HG03280 (cell line): ENCODE results near the gene PTPRK.
"Not testable (repeated sequence)": the region's sequence is repeated elsewhere in the genome, so short reads cannot be mapped to it uniquely, and the experiment has no call there.

Source experiments
- ATAC-seq: cut with Tn5 transposase; IDR thresholded peaks from one replicate; pipeline ENCODE4 v1.9.1; 2021; ENCODE audit warnings: mild to moderate bottlenecking, moderate library complexity; ENCODE audit not compliant: unreplicated experiment

PTPRK gene

DNA sequence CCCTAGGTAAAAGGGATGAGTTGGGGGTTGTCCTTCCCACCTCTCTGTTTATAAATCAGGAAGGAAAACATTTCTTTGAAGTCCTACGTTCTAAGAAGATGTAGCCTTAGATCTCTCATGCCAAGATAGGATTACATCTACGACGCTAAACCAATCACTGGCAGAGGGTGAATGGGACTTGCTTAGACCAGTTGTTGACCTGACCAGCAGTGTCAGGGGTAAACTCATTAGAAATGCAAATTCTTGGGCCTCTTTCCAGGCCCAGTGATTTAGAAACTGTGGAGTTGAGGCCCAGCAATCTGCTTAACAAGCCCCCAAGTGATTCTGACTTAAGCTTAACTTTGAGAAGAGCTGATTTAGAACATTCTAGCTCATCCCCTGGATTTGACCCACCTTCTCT is 472.4 kb downstream of the PTPRK start:
- ATAC-seq, result no peak

DNA sequence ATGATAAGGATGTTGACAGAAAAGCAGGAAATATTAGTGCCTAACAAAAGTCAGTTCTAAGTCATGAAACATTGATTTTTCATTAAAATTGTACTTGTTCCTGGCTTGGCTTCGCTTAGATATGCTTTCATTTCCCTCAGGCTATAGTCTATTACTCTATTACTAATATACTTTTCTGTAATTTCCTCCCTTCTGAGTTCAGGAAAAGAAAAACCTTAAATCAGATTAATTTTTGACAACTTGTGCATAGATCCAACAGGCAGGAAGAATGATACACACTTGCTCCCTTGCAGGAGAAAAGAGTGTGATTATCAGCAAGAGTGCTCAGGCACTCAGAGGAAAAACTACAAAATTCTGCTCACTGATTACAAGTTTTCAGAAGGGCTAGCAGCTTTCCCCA is 474.4 kb downstream of the PTPRK start:
- no peak for ATAC-seq

DNA sequence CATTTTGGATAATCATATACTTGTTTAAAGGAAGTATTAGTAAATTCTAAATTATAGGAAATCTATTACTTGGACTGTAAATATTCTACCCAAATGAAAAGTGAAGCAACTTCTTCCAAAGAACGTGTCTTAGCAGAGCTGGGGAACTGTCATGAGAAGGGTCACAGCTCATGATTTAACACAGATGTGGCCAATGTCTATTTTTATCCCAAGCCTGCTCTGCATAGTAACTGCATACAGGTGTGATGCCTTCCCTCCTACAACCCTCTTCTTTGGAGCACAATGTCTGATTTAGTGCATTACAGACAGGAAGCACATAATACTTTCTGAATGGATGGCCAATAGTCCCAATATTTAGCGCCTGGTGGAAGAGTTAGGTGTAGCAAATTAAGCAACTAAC is 480.9 kb downstream of the PTPRK start:
- no peak for ATAC-seq

DNA sequence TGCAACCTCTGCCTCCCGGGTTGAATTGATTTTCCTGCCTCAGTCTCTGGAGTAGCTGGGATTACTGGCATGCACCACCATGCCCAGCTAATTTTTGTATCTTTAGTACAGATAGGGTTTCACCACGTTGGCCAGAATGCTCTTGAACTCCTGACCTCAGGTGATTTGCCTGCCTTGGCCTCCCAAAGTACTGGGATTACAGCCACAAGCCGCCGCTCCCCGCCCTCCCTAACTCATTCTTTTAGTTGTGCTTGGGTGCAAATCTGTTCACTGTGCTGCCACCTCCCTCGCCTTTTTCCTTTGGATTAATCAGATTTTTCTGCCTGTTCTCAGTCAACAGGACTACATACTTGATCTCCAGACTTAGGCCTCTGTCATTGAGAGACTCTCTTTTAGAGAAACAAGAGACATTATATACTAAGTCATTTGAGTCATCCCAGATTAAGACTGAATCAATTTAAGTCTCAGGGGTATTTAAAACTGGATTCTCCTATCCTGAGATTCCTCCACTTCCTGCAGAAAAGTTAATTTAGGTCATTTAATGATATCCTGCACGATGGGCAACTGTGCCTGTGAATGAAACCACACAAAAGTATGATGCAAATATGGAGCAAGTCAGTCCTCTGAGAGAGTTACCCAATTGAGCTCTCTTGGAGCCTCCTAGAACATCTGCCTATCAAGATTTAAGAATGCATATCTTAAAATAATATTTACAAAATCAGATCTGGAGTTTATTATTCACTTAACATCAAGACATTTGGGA is 483.4 kb downstream of the PTPRK start:
- no peak for ATAC-seq

GRCh38 chr6:128033156-128033555 is 487.2 kb downstream of the PTPRK start:
- ATAC-seq, result no peak

DNA sequence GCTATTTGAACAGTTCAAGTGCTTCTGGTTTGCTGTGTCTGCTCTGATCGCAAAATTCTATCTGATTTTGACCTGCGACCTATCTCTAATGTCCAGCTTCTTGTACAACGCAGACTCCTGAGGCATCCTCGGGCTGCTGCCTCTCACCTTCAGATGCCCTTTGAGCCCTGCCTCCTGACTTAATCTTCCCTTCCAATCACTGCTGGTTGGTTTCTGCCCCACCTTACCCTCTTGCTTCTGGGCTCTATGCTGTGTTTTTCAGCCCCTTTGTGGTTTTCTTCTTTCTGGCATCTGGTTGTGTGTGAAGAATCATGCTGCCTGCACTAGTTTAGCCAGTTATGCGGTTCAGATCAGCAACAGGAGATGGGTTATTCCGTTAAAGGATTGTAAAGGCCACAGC is 488.4 kb downstream of the PTPRK start:
- ATAC-seq, result no peak

- no peak for ATAC-seq
Observed at GRCh38 chr6:128029826-128030225, 490.6 kb downstream of the PTPRK start.

- no peak for ATAC-seq
Observed at GRCh38 chr6:128028183-128028582, 492.2 kb downstream of the PTPRK start.

- no peak for ATAC-seq
Observed at GRCh38 chr6:128025478-128025877, 494.9 kb downstream of the PTPRK start.

DNA sequence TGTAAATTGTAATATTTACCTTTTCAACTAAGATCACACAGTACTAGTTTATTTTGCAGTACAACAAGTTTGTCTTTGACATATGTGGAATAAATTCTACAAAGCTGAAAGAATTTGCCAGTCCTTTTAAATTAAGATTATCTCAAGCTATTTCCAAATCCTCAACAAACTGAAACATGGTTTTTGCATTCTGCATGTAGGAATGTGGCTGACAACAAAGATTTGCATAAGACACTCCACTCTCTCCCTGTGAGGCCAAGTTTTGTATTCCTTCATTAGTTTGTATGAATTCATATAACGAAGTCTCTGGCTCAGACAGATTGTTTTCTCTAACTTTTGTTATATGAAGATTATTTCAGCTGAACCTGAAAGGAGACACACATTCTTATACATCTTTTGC is 495.4 kb downstream of the PTPRK start:
- ATAC-seq, result no peak

DNA sequence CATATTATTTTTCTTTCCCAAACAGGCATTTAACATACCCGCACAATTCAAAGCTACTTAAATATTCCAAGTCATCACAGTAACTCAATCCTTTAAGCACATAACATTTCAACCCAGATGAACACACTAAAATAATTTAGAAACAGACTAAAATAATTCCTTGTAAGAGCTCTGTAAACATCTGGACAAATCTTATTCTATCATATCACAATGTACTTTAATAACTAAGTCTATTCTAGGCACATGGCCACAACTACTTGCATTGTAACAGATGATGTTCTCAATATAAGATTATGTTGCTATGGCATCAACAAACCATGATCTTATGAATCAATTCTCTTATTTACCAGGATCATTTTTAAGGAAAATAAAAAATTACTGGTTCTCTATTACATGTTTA is 496.4 kb downstream of the PTPRK start:
- ATAC-seq, result no peak

DNA sequence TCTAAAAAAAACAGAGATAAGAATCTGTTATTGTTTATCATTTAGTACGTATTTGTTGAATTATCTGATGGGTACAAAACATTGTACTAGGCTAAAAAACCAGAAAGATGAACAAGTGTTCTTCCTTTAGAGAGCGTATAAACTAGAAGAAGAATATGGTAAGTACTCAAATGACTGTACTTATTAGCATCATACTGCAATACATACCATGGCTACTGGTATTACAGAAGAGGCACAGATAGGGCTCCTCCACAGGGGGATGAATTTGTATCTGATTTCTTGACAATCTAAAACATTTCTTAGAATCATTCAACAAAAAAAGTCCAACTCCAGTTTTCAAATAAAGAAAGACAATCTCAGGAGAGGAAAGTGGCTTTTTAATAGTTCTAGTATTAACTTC is 501.6 kb downstream of the PTPRK start:
- ATAC-seq, result no peak

DNA sequence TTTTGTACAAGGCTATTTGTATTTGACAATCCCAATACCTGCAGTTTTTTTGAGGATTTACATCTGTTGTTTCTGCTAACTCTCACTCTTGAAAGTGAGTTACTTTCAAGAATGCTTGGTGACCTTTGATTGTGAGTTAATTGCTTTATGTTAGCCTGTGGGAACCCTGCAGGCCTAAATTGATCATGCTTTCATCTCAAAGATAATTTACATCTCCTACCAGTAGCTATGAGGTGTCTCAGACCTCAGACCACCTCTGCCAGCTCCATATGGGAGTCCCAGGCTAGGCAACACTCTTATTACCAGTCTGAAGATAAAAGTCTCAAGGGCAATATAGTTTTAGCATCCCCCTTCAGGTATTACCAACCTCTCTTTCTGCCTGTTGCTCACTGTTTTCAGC is 503.1 kb downstream of the PTPRK start:
- ATAC-seq, result no peak

DNA sequence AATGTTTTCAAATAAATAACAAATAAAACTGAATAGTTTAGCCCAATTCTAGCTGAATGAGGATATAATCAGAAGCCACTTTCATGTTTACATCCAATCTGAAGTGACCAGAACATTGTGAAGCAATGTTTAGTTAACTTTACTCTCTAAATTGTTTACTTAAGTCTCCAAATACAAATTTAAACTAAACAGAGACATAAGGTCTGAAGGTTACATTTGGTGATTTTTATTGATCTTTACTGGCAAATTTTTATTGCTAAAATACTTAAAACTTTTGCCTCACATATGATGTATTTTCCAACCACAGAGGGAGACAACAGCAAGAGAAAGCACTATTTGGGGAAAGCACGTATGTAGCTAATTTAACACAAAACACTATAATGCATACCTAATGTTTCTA is 512.7 kb downstream of the PTPRK start:
- no peak for ATAC-seq

DNA sequence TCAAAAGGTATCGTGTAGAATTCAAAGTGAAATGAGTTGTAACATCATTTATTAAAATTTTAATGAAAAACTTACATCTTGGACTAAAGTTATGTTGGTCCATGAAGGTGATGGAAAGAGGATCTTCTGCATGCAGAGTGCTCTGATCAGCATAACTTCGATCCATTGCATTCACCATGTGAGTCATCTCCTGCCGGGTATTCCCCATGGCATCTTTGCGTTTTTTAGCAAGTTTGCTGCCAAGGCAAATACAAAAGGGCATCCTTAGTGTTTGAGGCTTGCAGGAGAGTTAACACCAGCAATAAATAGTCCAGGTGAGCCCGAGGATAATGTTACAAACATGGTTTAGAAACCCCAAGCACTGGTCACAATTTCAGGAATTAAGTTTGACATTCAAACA is 515.4 kb downstream of the PTPRK start:
- ATAC-seq, result no peak

GRCh38 chr6:128000363-128000762 is 520.0 kb downstream of the PTPRK start:
- ATAC-seq, result no peak

- ATAC-seq, result no peak
Observed at GRCh38 chr6:127998985-127999384, 521.4 kb downstream of the PTPRK start.

DNA sequence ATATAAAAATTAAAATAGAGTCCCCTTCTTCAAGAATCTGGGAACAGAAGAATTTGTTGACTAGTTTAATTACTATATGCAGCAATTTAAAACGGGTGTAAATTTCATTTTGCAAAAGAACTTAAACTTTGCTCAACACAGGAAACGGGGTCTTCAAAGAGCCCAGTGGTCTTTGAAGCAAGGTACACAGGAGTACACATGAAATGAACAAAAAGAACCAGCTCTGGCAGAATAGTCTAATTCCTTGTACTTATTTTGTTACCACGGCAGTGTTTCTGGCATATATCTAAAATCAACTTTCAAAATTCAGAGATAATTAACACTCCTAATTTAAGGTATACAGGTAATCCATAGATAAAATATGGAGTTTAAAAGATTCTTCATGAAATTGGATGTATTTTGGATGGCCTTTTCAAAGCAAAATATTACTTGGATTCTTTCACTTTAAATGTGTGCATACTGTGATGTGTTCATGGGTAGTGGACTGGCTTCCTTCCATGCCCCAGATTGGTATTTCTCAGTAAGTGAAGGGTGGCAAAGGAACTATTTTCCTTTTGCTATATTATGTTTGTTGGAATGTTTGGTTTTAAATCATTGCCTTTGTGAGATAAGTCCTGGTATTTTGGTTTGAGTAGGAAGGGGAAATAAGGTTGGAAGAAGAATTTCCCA is 522.8 kb downstream of the PTPRK start:
- no peak for ATAC-seq

- no peak for ATAC-seq
Observed at GRCh38 chr6:127996925-127997324, 523.5 kb downstream of the PTPRK start.

- ATAC-seq, result no peak
Observed at GRCh38 chr6:127992144-127992543, 528.3 kb downstream of the PTPRK start.

GRCh38 chr6:127990074-127990473 is 530.3 kb downstream of the PTPRK start:
- ATAC-seq, result no peak

DNA sequence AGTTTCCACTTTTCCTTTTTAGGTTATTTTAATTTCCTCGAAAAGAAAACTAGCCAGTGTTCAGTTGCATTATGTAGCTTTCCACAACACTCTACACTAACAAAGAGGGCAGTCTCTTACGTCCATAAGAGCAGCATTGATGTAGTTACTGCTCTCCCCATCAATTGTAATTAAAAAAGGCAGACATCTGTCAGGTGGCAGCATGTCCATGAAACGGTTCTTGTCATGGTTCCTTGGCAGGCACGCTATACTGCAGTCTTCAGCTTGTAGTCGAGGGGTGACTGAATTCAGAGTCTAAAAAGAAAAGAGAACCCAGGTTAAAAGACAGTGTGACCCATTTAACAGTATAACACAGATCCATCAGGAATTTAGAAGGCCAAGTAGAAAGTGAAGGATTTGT is 539.4 kb downstream of the PTPRK start:
- no peak for ATAC-seq

- not testable (repeated sequence) for ATAC-seq
Observed at GRCh38 chr6:127978185-127978584, 542.2 kb downstream of the PTPRK start.
